HG03095 (cell line): ENCODE data around the gene KCTD3.

ENCODE experiments used
- ATAC-seq: cut with Tn5 transposase; IDR thresholded peaks from one replicate; pipeline ENCODE4 v1.9.1; 2021; ENCODE audit warnings: moderate library complexity; ENCODE audit not compliant: unreplicated experiment

Gene KCTD3

DNA sequence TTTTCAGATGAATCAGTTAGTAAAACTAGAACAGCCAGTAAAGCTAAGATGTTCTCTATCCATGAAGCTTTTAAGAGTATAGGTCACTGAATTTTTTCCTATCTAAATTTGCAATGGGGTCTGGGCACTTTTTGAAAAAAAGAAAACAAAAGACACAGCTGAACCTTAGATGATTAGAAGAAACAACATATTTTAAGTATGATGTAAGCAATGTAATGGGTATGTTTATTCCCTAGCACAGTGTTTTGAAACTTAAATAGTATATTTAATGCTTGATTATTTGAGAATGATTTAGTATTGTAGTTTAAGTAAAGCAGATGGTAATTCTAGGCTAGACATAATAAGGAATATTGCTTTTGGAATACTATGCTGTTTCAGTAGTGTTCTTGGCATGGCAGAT lies 36.2 kb downstream of the KCTD3 start:
- no peak for ATAC-seq

DNA sequence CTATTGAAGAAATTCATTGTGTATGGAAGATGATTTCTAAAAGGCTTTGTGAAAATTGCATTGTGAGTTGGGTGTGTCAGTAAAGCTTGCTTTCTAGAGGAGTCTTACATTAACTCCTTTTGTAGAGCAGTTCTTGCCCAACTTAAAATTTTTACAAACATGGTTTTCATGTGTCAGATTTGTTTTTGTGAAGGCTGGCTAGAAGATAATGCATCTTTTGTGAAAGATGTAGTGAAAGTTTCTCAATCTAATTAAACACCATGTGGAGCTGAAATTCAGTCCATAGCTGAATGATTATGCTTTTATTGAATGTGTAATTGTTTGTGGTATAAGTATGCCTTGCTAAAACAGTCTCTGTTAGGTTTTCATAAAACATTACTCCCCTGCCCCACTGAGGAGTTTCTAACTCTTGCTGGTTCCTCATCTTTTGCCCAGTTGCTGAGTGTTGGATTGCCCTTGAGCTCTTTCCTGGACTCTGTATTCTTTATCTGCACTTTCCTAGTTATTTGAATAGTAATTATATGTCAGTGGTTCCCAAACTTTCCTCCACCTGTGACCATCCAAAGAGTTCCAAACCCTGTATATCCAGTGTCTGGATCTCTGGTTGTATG lies 38.0 kb downstream of the KCTD3 start:
- ATAC-seq = no peak

DNA sequence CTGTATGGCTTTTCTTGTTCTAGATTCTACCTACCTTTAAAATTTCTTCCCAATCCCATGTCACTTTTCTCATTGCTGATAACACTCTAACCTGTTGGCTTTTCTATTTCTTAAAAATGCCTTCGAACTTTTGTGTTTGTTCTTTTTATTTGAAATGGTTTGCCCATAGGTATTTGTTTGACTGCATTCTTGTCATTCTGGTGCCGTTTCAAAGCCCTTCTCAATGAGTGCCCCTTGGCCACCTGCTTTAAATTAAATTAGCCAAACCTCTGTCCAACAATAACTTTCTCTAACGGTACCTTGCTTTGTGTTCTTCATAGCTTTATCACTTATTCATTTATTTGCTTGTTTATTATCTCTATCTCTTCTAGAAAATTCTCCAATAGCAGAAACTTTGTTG lies 38.9 kb downstream of the KCTD3 start:
- no peak for ATAC-seq

DNA sequence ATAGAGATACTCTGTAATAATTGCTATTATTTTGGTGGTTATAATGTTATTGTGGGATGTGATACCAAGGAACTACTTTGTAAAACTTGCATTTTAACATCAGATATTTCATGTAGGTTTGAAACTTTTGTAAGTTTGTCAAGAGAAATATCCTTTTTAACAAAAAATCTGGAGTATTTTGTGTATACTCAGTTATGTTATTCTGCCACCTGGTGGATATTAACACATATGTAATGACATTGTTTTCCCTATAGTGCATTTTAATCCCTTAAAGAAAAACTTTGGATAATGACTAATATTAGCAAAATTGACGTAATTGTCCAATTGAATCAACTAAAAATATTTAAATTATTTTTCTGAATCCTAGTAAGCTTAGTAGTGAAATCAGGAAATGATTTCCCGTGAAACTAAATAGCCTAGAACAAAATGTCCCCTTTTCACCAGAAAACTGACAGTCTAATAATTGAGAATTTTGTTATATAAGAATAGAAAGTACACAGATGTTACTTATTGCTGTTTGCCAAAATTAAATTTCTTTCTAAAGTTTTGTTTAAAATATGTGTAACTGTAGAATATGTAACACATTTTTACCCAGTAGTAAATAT lies 39.6 kb downstream of the KCTD3 start:
- ATAC-seq = peak; percentile 61

DNA sequence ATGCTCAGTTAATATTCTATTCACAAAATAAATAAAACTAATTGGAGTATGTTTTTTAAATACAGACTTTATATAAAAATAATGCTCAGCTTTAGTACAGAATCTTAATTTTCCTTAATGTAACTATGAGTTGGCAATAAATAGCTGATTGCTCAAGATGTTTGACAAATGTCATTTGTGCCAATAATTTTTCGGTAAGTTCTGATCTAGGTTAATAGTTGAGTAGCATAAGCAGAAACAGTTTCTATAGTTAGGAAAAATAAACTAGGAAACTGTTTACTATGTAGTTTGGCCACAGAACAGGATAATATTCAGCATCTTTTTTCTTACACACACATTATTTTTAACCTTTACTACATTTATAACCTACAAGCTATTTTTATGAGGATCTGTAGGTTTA lies 40.3 kb downstream of the KCTD3 start:
- no peak for ATAC-seq

DNA sequence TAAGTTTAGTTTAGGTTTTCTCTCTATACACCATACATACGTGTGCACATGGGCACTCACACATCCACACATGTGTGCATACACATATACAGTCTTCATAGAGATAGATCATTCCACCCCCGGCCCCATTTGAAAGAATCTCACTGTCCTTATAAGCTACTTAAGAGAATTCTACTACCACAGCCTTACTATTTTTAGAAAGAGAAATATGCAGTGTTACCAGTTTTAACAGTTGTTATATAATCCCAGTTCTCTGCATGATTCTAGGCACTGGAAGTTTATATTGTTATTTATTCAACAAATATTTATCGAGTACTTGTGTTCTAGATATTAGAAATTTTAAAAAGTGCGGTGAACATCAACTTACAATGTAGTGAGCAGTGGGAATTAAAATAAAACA lies 41.5 kb downstream of the KCTD3 start:
- ATAC-seq = no peak

DNA sequence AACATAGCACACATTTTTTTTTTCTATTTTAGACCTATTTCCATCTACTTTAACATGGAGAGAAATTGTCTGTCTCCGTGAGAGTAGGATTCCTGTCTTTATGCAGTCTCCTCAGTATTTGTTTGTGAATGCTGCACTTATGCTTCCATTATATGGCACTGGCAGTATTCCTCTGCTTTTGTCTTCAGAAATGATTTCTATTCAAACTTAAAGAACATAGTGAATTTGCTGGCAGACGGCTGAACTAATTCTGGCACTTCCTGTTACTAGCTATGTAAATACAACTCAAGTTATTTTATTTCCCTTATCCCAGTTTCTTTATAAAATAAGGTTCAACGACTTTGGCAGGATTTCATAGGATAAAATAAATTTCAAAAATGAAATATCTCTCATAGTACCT lies 45.3 kb downstream of the KCTD3 start:
- no peak for ATAC-seq

DNA sequence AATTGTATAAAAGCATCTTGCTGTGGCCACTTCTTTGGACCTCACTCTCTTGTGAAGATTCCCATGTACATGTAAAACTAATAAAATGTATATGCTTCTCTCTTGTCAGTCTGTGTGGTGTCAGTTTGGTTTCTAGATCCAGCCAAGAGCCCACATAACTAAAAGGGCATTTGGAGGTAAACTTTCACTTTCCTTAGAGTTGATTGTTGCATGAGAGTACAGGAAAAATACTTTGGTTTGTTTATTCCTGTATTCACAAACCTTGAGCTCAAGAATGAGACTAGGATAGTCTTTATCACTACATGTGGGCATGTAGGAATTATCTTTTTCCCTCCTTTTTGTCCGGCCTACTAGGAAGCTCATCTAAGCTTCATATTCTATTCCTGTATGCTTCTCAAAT lies 50.9 kb downstream of the KCTD3 start:
- ATAC-seq = no peak

DNA sequence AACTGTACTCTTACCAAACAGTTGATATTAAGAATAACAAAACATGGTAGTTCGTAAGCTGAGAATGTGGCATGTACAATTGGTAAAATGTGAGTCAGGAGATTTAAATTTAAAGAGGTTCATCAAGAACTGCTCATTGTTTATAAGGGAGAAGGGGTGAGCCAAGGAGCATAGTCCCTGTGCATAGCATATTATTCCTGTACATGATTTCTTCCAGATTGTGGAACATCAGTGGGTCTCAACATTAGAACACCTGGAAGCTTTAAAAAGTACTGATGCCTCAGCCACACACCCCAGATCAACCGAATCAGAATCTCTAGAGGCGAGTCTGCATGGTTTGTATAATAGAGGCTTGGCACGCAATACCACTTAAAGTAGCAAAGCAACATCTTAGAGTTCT lies 56.1 kb downstream of the KCTD3 start:
- no peak for ATAC-seq

DNA sequence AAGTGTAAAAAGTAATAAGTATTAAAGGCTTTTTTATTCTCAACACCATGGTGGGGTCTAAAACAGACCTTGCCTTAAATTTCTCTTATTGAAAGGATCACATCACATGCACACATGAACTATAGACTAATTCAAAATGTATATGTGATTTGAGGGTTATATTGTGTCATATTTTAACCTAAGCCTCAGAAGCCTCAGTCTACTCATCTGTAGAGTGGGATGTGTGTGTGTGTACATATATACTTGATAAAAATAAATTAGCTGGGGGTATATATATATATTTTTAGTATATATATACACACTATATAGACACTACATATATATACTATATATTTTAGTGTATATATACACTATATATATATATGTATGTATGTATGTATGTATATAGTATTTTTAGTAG lies 58.8 kb downstream of the KCTD3 start:
- ATAC-seq = no peak

DNA sequence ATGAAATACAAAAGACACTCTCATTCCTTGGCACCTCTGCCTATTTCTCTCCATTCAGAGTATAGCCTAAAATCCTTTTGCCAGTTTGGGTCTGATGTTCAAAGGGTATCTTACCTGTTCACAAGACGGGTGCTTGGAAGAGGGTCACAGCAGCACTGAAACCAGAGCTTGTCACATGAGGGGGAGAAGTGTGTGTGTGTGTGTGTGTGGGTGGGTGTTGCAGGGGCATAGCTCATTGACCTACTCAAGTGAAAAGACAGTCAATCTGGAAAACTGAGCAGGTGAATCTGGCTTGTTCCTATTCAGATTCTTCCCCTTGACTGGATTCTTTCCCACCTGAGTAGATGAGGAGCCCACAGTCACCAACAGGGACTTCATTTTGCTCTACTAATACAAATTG lies 63.9 kb downstream of the KCTD3 start:
- no peak for ATAC-seq

DNA sequence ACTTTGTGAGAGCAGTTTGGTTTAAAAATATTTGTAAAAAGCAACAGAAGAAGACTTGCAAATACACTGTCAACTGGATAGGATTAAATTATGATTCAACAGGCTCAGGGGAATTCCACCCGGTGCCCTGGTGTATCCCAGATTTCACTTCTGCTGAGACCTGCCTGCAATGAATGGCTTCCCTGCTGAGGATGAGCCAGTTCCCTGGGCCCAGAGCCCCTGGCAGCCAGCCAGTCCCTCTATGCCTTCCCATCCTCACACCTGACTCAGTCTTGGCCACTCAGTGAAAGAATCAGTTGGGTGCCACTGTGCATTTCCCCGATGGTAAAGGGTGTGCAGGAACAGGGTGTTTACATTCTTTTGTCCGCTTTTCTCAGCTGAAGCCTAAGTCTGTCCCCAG lies 64.4 kb downstream of the KCTD3 start:
- no peak for ATAC-seq

DNA sequence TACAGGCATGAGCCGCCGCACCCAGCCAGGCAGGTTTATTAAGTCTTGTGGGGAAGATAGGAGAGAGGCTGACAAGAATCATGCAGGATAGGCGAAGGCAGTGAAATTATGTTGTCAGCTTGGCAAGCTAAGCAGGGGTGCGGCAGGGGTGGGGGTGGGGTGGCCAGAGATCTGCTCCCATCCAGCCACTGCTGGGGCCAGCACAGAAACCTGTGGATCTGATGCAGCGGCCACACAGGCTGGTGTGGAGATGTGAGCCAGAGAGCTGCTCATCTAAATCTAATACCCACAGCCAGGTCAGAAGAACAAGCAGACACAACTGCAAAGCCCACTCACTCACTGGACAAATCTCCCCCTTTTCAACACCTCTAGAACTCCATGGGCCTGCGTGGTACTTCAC lies 68.7 kb downstream of the KCTD3 start:
- no peak for ATAC-seq

DNA sequence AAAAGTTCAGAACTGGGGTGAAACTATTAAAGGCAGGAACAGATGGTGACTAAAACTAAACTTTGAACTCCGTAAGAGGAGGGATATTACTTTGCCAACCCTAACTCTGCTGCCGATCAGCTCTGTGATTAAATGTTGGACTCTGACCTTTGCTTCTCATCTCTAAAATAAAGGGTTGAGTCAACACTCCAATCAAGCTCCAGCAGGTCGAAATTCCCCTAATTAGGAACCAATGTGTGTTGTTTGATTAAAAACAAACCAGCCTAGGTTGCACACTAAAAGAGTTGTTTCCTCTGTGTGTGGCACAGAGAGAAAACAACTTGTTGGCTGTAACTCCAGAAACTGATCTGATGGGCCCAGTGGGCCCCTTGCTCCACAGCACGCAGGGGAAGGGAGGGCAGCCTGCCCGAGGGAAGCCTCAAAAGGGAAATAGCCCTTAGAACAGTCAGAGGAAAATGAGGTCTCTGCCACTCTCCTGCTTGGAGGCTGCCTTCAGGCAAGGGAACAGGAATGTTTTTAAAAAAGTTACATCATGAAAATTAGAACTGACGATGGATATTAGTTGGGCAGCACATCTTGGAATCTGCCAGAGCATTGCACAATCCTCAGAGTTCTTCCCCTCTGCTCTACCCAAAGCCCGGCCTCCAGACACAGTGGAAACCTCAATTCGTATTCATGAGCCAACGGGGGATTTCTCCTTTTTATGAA lies 69.3 kb downstream of the KCTD3 start:
- no peak for ATAC-seq

DNA sequence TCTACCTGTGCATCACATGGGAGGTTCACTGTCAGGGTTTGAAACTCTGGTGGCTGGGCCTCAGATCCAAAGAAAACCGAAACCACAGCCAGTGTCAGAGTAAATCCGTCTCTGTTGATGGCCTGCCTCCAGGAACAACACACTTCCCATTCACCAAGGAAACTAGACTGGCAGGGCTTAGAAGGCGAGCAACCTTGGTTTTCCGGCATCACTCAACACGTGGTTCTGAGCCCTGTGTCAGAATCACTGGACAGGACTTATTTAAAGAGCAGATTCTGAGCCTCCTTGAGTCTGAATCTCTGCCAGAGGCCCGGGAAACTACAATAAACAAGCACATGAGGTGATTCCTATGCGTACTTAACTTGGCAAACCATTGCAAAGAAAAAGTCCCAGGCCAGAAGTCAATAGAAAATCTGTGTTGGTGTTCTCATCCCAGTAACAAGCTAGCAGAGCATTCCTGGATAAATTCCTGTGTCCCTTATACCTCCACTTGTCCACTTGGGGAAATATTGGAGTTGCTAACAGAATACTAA lies 70.0 kb downstream of the KCTD3 start:
- ATAC-seq = no peak

DNA sequence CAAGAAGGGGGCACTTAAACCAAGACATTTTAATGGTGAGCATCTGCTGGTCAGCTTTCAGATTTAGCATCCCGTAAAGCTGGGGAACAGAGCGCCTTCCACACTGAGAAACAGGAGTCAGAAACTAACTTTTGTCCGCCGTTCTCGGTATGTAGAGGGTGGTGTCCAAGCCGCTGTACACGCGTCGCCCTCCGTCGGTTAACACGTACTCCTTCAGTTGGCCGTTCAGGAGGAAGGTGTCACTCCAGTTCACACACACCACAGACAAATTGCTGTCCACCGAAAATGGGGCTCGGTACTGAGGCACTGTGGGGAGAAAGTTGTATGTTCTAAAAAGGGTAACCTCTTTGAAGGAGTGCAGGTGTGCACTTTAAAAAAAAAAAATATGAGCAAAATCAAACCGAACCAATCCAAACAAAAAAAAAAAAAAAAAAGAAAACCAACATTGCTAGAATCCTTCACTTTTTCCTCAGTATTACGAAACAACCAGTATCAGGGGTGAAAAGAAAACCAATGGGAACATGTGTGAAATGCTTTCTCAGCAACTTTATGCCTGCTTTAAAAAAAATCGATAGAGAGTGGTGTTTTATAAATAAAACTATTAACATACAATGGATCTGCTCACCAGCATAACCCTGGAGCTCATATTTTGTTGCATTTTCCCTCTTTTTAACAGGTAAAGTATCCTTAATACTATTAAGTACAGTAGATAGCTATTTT lies 73.5 kb downstream of the KCTD3 start:
- no peak for ATAC-seq

DNA sequence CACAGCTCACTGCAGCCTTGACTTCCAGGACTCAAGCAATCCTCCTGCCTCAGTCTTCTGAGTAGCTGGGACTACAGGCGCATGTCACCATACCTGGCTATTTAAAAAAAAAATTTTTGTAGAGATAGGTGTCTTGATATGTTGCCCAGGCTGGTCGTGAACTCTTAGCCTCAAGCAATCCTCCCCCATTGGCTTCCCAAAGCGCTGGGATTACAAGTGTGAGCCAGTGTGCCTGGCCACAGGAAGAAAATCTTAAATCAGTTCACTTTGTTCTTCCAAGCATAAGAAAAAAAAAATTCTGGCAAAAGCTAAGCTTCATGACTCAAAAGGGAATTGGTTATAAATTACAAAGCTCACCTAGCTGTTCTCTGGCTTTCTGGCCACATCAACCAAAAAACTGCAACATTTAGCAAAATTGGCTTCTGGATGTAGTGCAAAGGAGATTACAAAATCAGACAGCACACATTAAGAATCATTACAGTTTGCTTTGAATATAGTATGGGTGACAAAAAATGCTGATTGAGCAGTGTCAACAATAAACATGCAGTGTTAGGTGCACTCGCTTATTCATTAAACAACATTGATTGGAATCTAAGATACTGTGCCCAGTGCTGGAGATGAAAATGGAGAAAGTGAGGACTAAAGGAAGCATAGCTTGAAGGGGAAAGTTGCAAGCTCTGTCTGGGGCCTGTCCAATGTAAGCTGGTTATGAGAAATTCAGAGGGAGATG lies 76.7 kb downstream of the KCTD3 start:
- ATAC-seq = no peak

DNA sequence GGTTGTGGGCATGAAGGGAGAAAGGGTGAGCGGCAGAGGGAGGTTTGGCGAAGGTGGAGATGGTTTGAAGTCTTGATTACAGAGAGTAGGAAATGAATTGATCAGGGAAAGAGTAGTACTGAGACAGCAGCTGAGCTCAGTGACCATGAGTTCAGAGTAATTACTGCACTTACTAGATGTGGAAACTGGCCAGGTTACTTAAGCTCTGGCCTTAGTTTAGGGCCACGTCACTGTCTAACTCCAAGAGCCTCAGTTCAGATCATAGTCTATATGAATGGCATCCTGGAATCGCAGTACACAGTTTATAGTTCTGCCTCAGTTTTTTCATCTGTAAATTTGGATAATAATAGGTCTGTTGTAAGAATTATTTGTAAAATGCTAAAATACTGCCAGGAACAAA lies 78.1 kb downstream of the KCTD3 start:
- ATAC-seq = no peak

DNA sequence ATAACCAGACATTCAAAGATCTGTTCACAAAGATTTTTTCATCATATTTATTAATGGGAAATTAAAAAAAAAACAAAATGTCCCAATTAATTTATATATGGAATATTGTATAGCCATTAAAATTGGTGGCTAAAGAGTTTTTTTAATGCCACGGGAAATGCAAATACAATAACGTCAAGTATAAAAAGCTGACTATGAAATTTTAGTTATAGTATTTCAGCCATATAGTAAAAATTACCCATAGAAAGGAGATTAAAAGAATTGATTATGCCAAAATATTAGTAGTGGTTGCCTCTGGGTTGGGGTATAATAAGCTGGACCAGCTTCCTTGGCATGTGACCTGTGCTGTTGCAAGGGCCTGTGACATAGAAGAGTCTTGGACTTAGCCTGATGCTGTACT lies 78.8 kb downstream of the KCTD3 start:
- no peak for ATAC-seq

DNA sequence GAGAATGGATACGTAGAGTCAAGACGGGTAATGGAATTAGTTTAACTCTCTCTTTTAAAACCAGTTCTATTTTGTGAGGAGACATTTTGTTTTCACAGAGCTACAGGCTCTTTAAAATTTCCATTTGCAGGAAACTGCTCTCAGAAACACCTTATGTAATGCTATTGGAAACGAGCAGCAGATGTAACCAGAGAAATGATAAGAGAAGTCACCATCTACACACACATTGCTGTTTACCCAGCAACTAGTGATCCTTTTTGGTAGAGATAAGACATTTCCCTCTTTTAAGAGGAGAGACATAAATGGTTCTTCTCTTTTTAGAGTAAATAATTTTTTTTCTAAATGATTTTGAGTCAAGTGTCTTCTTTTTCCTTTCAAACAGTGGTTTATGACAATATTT lies 80.6 kb downstream of the KCTD3 start:
- no peak for ATAC-seq

DNA sequence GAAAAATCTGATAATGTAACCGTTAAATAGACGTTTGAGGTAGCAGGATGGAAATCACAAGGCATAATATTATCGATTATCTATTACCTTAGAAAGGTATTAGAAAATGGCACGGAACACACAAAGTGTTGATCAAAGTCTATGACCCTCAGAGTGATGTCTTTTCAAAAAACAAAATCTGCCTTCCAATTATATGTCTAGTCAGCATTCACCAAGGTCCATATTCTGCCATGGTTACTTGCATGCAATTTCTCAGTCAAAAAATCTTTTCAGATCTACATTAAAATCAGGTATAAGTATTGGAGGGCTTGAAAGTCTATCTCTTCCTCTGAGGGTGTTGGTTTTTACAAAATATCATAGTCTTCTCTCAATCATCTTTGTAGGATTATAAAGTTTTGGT lies 81.9 kb downstream of the KCTD3 start:
- ATAC-seq = no peak
